Stimulated activated CD4-positive, alpha-beta T cell treated with anti-CD3 and anti-CD28 coated beads, Interleukin-2, amount 100 ng/mL, for 48 hours (primary cell): ENCODE results near the gene PTGER1.

Source experiments
- DNase-seq, 2 donors: peaks; one replicate each; pipeline ENCODE4 v3.0.0-alpha.2; 2020

PTGER1 gene

DNA sequence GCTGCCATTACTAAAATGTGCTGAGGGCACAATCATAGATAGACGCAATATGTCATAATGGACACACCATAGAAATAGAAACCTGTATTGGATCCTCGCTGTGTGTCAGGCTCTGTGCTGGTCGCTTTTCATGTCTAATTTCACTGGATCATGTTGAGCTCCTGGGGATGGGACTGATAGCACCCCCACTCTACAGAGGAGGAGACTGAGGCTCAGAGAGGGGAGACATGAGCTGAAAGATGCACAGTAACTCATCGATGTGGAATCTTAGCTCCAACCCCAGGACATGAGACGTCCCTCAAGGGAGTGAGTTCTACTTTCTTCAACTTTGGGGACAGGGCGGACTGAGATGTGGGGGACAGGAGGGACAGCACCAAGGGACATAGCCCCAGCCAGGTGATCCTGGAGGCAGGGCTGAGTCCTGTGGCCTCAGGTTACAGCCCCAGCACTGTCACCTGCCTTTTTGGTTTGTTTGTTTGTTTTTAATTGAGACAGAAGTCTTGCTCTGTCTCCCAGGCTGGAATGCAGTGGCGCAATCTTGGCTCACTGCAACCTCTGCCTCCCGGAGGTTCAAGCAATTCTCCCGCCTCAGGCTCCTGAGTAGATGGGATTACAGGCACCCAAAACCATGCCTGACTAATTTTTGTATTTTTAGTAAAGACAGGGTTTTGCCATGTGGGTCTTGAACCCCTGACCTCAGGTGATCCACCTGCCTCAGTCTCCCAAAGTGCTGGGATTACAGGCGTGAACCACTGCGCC, 27.4 kb upstream of the PTGER1 start:
- DNase-seq = no peak

DNA sequence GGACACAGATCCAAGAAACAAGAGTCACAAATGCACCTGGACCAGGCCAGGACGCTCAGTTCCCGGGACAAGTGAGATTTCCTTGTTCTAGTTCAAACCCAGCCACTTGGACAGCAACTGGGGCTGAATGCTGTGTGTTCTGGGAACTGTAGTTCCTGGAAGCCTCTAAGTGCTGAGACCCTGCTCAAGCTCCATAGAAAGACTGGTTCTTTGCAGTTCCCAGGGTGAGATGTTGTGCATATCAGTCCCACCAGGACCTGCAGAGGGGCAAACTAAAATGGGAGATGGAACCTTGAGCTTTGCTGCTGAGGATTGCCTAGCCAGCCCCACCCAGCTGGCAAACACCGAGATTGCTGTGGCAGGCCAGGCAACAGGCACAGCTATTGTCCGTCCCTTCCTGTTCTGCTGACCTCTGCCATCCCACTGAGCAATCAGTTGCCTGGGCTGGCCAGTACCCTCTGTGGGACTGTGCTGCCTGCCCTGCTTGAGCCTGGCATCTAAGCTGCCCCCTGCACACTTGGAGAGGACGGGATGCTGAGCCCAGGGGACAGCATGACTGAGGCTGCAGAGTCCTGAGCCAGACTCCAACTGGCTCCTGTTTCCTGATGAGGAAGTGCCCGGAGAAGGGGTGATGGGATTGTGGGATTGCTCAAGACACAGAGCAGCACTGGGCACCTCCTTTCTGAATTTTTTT, 22.2 kb upstream of the PTGER1 start:
- DNase-seq = no peak

- DNase-seq = no peak
These were observed 21.7 kb upstream of the PTGER1 start for GRCh38 chr19:14496834-14497227.

- peak; percentile 80 to 81 for DNase-seq
These were observed 21.1 kb upstream of the PTGER1 start, which contains the start of gene GIPC1 for GRCh38 chr19:14496029-14496833. GIPC1 (minus strand) TSS chr19:14496127; CDS start chr19:14482976, 13,151 bp downstream.

DNA sequence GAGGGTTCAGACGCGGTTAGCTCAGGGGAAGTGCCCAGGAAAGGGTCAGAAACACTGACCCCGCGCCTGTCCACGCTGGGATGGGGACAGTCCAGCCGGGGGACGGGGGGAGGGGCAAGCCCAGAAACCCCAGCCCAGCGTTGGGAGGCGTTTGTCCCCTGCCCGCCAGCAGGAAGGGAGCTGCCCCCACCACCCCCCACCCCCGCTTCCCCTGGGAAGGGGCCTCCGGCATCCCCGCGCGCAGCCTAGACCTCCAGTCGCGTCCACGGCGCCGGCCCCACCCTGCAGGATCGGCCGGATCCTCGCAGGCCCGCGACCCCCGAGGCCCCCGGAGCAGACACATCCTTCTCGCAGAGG, 20.5 kb upstream of the PTGER1 start:
- DNase-seq = no peak

DNA sequence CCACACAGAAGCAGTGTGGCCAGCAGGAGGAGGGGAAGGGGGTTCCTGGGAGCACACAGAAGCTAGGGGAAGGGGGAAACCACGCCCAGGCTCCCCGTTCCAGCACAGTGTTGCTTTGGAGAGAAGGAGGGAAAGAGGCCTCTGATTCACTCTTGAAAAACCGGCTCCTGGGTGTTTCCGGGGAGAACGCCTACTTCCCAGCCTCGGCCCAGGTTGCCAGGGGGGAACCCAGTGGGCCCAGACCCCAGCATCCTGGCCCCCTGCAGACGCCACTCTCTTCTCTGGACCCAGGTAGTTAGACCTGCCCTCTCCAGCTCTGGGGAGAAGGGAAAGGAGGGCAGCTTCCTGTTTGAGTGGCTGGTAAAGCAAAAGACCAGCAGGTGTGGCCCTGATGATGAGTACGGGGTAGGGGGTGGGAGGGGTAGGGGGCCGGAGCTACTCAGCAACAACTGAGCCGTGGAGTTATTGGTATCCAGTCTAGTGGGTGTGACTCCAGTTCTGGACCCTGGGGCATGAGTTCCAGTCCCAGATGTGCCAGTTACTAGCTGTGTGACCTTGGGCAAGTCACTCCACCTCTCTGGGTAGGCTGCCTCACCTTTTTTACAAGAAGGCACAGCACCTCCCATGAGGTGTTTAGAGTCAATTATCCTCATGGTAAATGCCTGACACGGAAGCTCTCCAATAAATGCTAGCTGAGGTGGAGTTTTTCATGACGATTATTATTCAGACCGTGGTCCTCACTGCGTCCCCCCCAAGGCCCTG, 19.9 kb upstream of the PTGER1 start:
- no peak for DNase-seq

GRCh38 chr19:14494411-14494810, 19.3 kb upstream of the PTGER1 start:
- DNase-seq = no peak

- DNase-seq = no peak
These were observed 17.7 kb upstream of the PTGER1 start for GRCh38 chr19:14492756-14493337.

DNA sequence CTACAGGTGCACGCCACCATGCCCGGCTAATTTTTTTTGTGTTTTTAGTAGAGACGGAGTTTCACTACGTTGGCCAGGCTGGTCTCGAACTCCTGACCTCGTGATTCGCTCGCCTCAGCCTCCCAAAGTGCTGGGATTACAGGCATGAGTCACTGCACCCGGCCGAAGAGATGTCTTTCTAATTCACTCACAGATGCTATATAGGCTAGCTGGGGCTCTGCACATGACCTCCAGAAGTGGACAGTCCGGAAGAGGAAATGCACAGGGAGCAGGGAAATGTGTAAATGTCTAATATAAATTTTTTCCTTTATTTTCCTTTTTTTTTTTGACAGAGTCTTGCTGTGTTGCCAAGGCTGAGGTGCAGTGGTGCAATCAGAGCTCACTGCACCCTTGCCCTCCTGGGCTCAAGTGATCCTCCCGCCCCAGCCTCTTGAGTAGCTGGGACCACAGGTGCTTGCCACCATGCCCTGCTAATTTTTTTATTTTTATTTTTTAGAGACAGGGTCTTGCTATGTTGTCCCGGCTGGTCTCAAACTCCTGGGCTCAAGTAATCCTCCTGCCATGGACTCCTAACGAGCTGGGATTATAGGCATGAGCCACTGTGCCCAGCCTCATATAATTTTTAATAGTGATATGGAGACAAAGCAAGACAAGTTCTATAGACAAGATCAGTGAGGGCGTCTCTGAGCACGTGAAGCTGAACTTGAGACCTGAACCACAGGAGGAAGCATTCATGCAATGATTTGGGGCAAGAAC, 12.4 kb upstream of the PTGER1 start:
- no peak for DNase-seq

DNA sequence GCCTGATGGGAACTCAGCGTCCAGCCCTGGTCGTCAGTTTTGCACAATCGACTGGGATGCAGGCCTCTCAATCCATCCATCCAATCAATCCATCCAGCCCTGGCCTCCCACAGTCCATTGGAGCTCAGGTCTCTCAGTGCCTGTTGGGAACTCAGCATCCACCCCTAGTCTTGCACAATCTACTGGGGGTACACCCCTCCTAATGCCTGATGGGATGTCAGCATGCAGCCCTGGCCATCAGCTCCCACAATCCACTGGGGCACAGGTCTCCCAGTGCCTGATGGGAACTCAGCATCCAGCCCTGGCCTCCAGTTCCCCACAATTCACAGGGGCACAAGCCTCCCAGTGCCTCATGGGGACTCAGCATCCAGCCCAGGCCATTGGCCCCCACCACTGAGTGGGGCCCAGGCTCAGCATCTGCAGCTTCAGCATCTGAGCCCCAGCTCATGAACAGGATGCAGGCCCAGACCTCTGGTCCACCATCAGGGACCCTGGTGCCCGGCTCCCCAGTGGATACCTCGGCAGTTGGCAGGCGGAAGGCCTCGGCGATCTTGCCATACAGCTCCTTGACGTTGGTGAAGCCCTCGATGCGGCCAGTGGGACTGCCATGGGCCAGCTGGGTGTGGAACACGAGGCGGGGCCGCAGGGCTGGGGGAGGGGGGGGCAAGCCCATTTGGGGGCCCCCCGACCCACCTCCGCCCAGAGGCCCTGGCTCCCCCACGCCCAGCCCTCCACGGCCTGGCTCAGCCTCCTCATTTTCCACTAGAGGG, 7.2 kb upstream of the PTGER1 start:
- no peak for DNase-seq

DNA sequence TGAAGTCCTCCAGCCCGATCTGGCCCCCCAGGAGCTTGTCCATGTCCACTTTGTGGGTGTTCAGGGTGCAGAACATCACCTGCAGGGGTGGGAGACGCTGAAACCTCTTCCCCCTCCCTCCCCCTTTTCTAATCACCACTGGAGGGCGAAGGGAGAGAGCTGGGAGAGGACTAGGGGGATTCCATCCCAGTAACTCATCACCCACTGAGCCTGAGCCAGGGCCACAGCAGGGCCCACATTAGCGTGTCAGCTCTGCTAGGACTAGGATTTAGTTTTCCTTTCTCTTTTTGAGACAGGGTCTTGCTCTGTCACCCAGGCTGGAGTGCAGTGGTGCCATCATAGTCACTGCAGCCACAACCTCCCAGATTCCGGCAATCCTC, 5.5 kb upstream of the PTGER1 start:
- no peak for DNase-seq

GRCh38 chr19:14479975-14480699, 5.0 kb upstream of the PTGER1 start:
- DNase-seq = peak; percentile 75 to 83

- no peak for DNase-seq
These were observed 4.3 kb upstream of the PTGER1 start for GRCh38 chr19:14479309-14479974.

GRCh38 chr19:14478113-14478545, 3.0 kb upstream of the PTGER1 start:
- DNase-seq = no peak

DNA sequence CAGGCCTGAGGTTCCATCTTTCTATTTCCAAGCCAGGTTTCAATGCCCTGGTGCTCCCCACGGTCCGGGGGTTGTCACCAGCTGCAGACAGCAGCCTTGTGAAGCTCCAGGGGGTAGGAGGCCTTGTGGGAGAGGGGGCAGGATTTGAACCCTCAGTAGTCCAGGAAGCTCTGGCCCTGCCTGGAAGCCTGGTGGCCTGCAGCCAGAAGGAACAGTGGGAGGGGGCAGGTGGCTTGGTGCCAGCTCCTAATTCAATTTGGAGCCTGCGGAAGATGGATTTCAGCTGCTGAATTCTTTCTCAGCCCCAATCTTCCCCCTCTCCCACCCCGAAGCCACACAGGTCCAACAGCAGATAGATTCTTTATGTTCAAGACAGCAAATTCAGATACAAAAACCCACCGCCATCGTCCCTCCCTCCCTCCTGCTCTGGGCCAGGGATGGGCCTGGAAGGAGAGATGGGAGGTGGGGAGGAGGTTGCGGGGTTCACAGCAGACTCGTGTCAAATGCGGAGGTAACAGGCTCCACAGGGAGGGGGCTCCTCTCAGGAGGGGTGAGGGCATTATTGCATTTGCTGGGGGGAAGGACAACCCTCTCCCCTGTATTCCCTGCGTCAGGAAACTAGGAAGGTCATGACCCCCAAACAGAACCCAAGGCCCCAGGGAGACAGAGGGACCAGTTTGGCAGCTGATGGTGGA, 2.4 kb upstream of the PTGER1 start:
- no peak for DNase-seq

DNA sequence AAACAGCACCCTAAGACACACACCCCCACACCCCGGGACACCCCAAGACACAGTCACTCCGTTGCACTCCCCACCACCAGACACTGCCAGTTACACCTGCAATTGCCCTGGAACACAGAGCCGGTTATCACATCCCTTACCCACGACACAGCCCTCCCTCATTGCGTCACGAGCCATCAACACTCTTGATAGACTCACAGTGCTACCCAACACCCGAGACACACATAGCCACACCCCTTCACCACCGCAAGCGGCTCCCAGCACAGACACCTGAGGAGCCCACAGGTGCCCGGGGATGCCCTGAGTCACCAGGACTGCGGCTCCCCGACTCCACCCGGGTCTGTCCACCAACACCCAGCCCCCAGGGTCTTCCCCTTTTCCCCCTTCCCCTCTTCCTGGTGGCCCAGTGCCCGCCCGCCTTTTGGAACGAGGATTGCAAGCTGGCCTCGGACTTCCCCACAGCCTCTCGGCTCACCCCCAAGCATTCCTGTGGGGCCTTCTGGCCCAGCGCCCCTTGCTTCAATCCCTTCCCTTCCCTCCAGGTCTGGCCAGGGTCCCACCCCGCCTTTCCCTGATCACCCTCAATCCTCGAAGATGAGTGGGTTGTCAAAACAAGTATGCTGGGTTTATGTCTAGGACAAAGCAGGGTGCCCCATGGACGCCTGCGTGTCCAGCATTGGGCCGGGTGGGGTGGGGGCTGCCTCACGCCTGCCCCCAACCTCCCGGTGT, 1.7 kb upstream of the PTGER1 start:
- DNase-seq = no peak

DNA sequence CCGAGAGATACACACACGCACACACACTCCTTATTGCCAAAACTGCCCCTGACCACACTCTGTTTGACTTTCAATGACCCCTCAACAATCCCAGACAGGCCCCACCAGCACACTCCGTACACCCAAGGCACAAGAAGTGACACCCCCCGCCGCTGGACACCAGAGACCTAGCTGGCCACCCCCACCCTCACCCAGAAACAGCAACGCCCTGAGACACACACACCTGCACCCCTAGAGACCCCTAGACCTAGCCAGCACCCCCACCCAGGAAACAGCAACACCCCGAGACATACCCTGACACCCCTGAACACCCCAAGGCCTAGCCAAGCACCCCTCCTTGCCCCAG, 1.1 kb upstream of the PTGER1 start:
- DNase-seq = no peak

DNA sequence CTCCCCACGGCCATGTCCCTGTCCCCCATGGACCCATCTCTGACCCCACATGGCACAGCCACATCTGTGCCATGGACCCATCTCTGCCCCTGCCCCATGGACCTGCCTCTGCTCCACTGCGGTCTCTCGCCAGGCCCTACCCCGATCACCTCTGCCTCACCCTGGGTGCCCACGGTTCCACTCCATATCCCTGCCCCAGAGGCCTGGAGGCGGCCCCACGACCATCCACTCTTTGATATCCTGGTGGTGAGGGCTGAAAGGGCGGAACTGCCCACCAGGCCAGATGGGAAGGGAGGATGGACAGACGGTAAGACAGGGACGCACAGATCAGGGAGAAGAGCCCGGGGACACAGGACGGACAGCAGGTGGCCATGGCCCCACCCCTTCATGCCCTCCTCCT, 327 bp downstream of the PTGER1 start:
- no peak for DNase-seq
